ENCODE data around the gene BICD2.

GRCh38 chr9:92664394-92665152 is 100.1 kb downstream of the BICD2 start:
- no peak for TF ChIP-seq POLR2A (IDR thresholded peaks at IDR 0.05)
- no peak for TF ChIP-seq CTCF (IDR thresholded peaks at IDR 0.05)

Measured in prostate gland (tissue), 2 donors.